ENCODE measurements around the gene VRK3.
"Not testable (repeated sequence)": the region's sequence is repeated elsewhere in the genome, so short reads cannot be mapped to it uniquely, and the experiment has no call there.

Gene VRK3

GRCh38 chr19:50025022-50025793 is at the start of gene VRK3:
Gene VRK3 (minus strand): TSS chr19:50025372. CDS start chr19:50016162, 9,210 bp downstream.
- DNase-seq: peak; percentile 98 to 100 (median 99)
- intact Hi-C loops (cut with DNase I): no loop called here

GRCh38 chr19:50068382-50068781 is 43.2 kb upstream of the VRK3 start:
- intact Hi-C loops (cut with DNase I); DNase-seq: not testable (repeated sequence)

GRCh38 chr19:50067575-50067974 is 42.4 kb upstream of the VRK3 start:
- intact Hi-C loops (cut with DNase I): no loop called here
- DNase-seq: peak in 1 of 10 donors; percentile 41

GRCh38 chr19:50065938-50066337 is 40.8 kb upstream of the VRK3 start:
- peak in 1 of 10 donors; percentile 15 for DNase-seq
- intact Hi-C loops (cut with DNase I): no loop called here

- DNase-seq: peak in 1 of 10 donors; percentile 3
- intact Hi-C loops (cut with DNase I): no loop called here
Observed at GRCh38 chr19:50061650-50062049, 36.5 kb upstream of the VRK3 start.

GRCh38 chr19:50060107-50060506 is 34.9 kb upstream of the VRK3 start:
- DNase-seq: peak in 1 of 10 donors; percentile 69
- intact Hi-C loops (cut with DNase I): no loop called here

- intact Hi-C loops (cut with DNase I): no loop called here
- peak in 1 of 10 donors; percentile 10 for DNase-seq
Observed at GRCh38 chr19:50059045-50059444, 33.9 kb upstream of the VRK3 start.

GRCh38 chr19:50058425-50058824 is 33.3 kb upstream of the VRK3 start:
- no peak for DNase-seq
- intact Hi-C loops (cut with DNase I): no loop called here

GRCh38 chr19:50053119-50053518 is 27.9 kb upstream of the VRK3 start:
- intact Hi-C loops (cut with DNase I): no loop called here
- DNase-seq: no peak

GRCh38 chr19:50051964-50052363 is 26.8 kb upstream of the VRK3 start:
- intact Hi-C loops (cut with DNase I): no loop called here
- no peak for DNase-seq

- intact Hi-C loops (cut with DNase I); DNase-seq: not testable (repeated sequence)
Observed at GRCh38 chr19:50051228-50051895, 26.2 kb upstream of the VRK3 start.

- DNase-seq: peak; percentile 72 to 98 (median 86)
- intact Hi-C loops (cut with DNase I): no loop called here
Observed at GRCh38 chr19:50050406-50051227, 25.4 kb upstream of the VRK3 start.

GRCh38 chr19:50047671-50048070 is 22.5 kb upstream of the VRK3 start:
- no peak for DNase-seq
- intact Hi-C loops (cut with DNase I): no loop called here

- peak; percentile 59 to 95 (median 80) for DNase-seq
- intact Hi-C loops (cut with DNase I): no loop called here
Observed at GRCh38 chr19:50046649-50047503, 21.7 kb upstream of the VRK3 start.

GRCh38 chr19:50044922-50045321 is 19.8 kb upstream of the VRK3 start:
- no peak for DNase-seq
- intact Hi-C loops (cut with DNase I): no loop called here

- no peak for DNase-seq
- intact Hi-C loops (cut with DNase I): no loop called here
Observed at GRCh38 chr19:50043967-50044366, 18.8 kb upstream of the VRK3 start.

GRCh38 chr19:50042363-50043024 is 17.3 kb upstream of the VRK3 start:
- intact Hi-C loops (cut with DNase I): no loop called here
- DNase-seq: no peak

GRCh38 chr19:50040967-50041366 is 15.8 kb upstream of the VRK3 start:
- peak in 2 of 10 donors; percentile 12 to 85 for DNase-seq
- intact Hi-C loops (cut with DNase I): no loop called here

GRCh38 chr19:50039968-50040367 is 14.8 kb upstream of the VRK3 start:
- DNase-seq: no peak
- intact Hi-C loops (cut with DNase I): no loop called here

- intact Hi-C loops (cut with DNase I): no loop called here
- no peak for DNase-seq
Observed at GRCh38 chr19:50036908-50037307, 11.7 kb upstream of the VRK3 start.

All from posterior cingulate gyrus (tissue), 11 donors.